Activated naive CD4-positive, alpha-beta T cell treated with anti-CD3 and anti-CD28 coated beads, Interleukin-2, amount 10 ng/mL, durations not matched to agents 7 days and 5 days (primary cell): Measurements from ENCODE around the gene WFDC2.
A peak's percentile ranks its signal among the peaks of the same experiment; 100 is the strongest.

ENCODE experiments used
- CTCF ChIA-PET: fragments of 350-600 bp; sonication (Branson Sonifier 250); formaldehyde crosslinking; loops from one replicate; lab custom pipeline; 2021; ENCODE audit warnings: antibody characterized with exemption; lab: Charles Lee
- DNase-seq: peaks from one replicate; pipeline ENCODE4 v3.0.0-alpha.2; 2020
- H3K27ac Mint-ChIP-seq: one replicate; pipeline ENCODE4 v1.8.0; 2021; ENCODE audit warnings: mild to moderate bottlenecking, moderate library complexity, mixed read lengths
- H3K27me3 Mint-ChIP-seq: one replicate; pipeline ENCODE4 v1.8.0; 2021; ENCODE audit warnings: mild to moderate bottlenecking, mixed read lengths
- H3K36me3 Mint-ChIP-seq: one replicate; pipeline ENCODE4 v1.8.0; 2021; ENCODE audit warnings: mixed read lengths
- H3K4me1 Mint-ChIP-seq: one replicate; pipeline ENCODE4 v1.8.0; 2021; ENCODE audit warnings: mixed read lengths
- H3K4me3 Mint-ChIP-seq: one replicate; pipeline ENCODE4 v1.8.0; 2021; ENCODE audit warnings: mild to moderate bottlenecking, moderate library complexity, mixed read lengths
- H3K9me3 Mint-ChIP-seq: one replicate; pipeline ENCODE4 v1.8.0; 2021; ENCODE audit warnings: mixed read lengths

The WFDC2 gene, protein sequence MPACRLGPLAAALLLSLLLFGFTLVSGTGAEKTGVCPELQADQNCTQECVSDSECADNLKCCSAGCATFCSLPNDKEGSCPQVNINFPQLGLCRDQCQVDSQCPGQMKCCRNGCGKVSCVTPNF

DNA sequence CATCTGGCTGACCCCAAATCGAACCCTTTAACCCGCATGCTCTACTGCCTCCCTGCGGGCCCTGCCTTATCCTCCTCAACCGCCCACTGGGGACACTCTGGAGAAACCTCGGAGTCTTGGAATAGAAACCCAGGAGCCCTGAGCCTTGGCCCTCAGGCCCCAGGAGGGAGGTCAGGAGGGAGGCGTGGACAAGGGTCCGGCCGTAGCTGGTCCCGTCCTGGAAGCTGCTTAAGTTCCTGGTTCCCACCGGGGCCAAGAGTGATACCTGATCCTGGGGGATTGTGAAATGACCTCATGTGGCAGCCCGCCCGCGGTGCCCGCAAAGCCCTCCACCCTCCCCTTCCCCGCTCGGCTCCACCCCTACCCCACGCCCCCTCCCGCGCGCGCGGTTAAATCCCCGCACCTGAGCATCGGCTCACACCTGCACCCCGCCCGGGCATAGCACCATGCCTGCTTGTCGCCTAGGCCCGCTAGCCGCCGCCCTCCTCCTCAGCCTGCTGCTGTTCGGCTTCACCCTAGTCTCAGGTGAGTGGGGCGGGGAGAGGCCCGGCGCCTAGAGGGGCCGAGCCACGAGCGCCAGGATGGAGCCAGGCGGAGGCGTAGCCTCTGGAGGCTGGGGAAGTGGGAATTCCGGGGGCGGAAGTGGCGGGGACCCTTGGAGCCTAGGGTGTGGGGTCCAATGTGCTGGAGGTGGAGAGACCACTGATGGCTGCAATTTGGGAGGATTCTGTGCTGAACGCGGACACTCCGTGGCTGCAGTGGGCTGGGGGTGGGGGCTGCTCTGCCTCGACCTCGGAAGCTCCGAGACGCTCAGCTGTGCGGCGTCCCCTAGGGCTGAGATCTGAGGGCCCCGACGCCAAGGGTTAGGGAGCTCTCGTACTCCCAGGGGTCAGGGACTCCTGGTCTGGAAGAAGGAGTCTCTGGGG is at the start of gene WFDC2:
TSS of gene WFDC2 (plus strand) at position 418 of the 926 bp plus-strand sequence. CDS start at position 447, 29 bp downstream.
- Mint-ChIP-seq H3K27me3 (peaks cover 71% of the 10 kb centered on the region), H3K4me3 (peak within 1 kb of the TSS; percentile 36)

DNA sequence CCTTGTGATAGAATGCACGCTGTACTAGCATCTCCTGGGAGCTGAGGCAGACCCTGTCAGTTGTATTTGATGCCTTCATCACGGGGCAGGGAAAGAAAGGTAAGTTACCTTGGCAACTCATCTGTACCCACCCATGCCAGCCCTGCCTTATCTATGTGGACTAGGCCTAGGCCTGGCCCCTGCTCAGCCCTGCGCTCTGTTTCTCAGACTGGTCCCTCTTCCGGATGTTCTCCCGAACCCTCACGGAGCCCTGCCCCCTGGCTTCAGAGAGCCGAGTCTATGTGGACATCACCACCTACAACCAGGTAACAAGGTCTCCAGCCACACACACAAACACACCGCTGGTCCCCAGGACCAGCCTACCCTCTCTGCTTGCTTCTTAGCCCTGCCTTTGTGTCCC is 49.4 kb upstream of the WFDC2 start:
- Mint-ChIP-seq H3K4me1 (peaks cover 30% of the 10 kb centered on the region), H3K36me3 (peaks cover 44% of the 10 kb centered on the region), H3K9me3 (no peaks in the 10 kb centered on the region), H3K27me3 (peaks cover 3% of the 10 kb centered on the region), H3K27ac (no peak overlapping the region), H3K4me3 (no peak overlapping the region)
- no peak for DNase-seq
- CTCF ChIA-PET: interaction anchor here (5.0 kb wide), 1 partner anchor 17 kb away, joined by 16 read pairs; no protein-coding TSS in a partner anchor

More for the DNA sequence above, at the start of gene WFDC2:
- Mint-ChIP-seq H3K36me3 (no peaks in the 10 kb centered on the region), H3K27ac (no peak within 1 kb of the TSS), H3K4me1 (peaks cover 10% of the 10 kb centered on the region), H3K9me3 (no peaks in the 10 kb centered on the region)
- DNase-seq: no peak
- CTCF ChIA-PET: interaction anchor here (0.9 to 1.3 kb wide), 2 partner anchors 96 to 301 kb away, joined by 3 read pairs; no protein-coding TSS in a partner anchor

DNA sequence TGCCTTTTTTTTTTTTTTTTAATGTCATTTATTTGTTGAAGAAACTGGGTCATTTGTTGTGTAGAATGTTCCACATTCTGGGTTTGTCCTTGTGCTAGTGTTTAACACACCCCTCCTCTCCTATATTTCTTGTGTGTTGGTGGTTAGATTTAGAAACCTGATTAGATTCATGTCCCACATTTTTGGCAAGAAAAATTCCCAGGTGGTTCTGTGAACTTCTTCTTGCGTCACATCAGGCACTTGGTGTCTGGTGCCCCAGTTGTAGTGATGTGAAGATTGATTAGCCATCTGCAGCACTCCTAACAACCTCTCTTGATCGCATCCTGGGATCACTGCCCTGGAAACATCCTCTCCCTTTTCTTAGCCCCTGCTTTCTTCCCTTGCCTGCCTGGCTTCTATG is 45.9 kb upstream of the WFDC2 start:
- H3K36me3 Mint-ChIP-seq: peaks cover 55% of the 10 kb centered on the region

DNA sequence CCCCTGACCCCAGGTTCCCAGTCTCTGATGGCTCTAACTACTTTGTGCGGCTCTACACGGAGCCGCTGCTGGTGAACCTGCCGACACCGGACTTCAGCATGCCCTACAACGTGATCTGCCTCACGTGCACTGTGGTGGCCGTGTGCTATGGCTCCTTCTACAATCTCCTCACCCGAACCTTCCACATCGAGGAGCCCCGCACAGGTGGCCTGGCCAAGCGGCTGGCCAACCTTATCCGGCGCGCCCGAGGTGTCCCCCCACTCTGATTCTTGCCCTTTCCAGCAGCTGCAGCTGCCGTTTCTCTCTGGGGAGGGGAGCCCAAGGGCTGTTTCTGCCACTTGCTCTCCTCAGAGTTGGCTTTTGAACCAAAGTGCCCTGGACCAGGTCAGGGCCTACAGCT is 44.0 kb upstream of the WFDC2 start:
- CTCF ChIA-PET: no interaction called here
- H3K4me3 Mint-ChIP-seq: no peak overlapping the region
- no peaks in the 10 kb centered on the region for H3K27me3 Mint-ChIP-seq
- DNase-seq: no peak
- no peak overlapping the region for H3K27ac Mint-ChIP-seq
- H3K9me3 Mint-ChIP-seq: no peaks in the 10 kb centered on the region
- H3K36me3 Mint-ChIP-seq: peaks cover 43% of the 10 kb centered on the region
- H3K4me1 Mint-ChIP-seq: no peaks in the 10 kb centered on the region

More for the DNA sequence above, 45.9 kb upstream of the WFDC2 start:
- no peaks in the 10 kb centered on the region for H3K9me3 Mint-ChIP-seq
- CTCF ChIA-PET: no interaction called here
- no peak for DNase-seq
- no peaks in the 10 kb centered on the region for H3K27me3 Mint-ChIP-seq
- peaks cover 2% of the 10 kb centered on the region for H3K4me1 Mint-ChIP-seq
- no peak overlapping the region for H3K27ac Mint-ChIP-seq
- H3K4me3 Mint-ChIP-seq: no peak overlapping the region

DNA sequence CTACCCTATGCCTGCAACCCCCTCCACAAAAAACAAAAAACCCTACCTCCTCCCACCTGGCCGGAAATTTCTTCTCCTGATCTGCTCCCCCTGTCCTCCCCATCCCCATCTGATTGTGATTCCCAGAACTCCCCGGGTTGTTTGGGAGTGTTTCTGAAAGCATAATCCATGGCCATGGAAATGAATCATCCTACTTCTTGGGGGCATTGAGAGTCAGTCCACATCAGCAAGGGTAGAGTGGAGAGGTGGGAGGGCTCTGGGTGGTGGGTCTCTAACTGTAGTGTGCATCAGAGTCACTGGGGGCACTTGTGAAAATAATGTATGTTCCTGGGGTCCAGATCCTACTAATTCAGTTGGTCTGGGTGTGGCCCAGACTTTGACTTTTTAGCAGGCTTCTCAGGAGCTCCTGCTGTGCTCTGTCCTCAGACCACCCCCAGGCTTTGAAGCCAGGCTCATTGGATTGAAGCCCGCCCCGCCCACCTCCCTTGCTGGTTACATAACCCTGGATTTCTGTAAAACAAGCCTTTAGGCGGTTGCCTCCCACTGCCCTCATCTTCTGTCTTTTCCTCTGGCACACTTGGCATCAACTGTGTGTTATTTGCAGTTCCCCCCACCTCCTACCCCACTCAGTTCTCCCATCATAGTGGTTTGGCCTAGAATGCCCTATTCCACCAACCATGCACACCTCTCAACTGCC is 43.1 kb upstream of the WFDC2 start:
- Mint-ChIP-seq H3K9me3 (no peaks in the 10 kb centered on the region), H3K27me3 (no peaks in the 10 kb centered on the region), H3K36me3 (peaks cover 37% of the 10 kb centered on the region), H3K4me1 (peaks cover 2% of the 10 kb centered on the region), H3K4me3 (no peak overlapping the region), H3K27ac (no peak overlapping the region)
- DNase-seq: no peak
- CTCF ChIA-PET: no interaction called here

DNA sequence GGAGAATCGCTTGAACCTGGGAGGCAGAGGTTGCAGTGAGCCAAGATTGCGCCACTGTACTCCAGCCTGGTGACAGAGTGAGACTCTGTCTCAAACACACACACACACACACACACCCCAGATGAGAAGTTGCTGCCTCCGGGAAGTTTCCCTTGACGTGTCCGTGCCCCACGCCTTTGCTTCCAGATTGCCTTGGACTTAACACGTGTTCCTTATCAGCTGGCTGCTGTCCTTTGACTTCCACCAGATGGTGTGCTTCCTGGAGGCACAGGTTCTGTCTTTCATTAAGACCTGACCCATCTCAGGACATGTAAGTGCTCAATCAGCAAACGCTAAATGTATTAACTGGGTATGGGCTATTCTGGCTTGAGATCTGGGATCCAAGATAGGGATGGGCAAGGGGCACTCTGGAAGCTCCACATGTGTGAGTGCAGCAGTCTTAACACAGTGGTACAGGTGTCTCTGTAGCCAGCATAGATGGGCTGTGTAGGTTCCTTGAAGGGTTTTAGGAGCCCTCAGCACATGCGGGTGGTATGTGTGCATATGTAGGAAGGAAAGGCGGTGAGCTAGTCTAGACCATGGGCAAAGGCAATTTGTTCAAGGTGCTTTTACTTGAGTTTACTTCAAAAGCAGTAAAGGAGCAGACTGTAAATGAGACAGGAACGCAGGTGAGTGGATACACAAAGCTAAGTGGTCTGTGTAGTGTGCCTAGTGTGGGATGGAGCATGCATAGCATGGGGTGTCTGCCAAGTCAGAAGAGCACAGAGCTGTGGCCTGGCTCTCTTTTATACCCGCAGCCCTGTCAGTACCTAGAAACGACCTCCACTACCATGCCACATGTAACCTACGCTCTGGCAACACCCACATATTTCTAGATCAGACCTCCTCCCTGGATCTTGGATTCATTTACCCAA is 42.1 kb upstream of the WFDC2 start:
- Mint-ChIP-seq H3K27ac (no peak overlapping the region), H3K36me3 (peaks cover 35% of the 10 kb centered on the region), H3K9me3 (no peaks in the 10 kb centered on the region), H3K4me1 (peaks cover 13% of the 10 kb centered on the region), H3K4me3 (no peak overlapping the region), H3K27me3 (no peaks in the 10 kb centered on the region)
- no peak for DNase-seq
- CTCF ChIA-PET: interaction anchor here (1.0 to 13.6 kb wide), 3 partner anchors 10 to 59 kb away, joined by 3 to 382 read pairs (median 9); partner anchors contain the start of gene SYS1

DNA sequence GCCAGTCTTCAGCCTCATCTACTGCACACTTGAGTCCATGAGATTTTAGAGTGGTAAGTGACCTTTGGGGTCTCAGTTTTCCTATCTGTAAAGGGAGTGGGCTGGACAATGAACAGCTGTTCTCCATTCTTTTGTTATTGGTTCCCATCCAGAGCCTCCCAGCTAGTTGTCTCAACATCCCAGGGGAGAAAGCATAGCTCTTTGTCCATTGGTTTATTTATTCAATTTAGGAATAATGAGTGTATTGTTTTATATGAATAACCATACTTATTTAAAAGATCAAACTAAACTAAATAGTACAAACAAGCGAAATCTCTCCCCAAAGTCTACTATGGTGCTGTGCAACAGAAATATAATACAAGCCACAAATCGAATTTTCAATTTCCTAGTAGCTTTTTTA is 39.9 kb upstream of the WFDC2 start:
- Mint-ChIP-seq H3K4me1 (peaks cover 23% of the 10 kb centered on the region), H3K27me3 (no peaks in the 10 kb centered on the region), H3K4me3 (no peak overlapping the region), H3K27ac (no peak overlapping the region), H3K36me3 (peaks cover 30% of the 10 kb centered on the region), H3K9me3 (no peaks in the 10 kb centered on the region)
- DNase-seq: no peak
- CTCF ChIA-PET: interaction anchor here (0.8 to 13.6 kb wide), 6 partner anchors 7 to 110 kb away, joined by 3 to 382 read pairs (median 6); partner anchors contain the start of gene SYS1

DNA sequence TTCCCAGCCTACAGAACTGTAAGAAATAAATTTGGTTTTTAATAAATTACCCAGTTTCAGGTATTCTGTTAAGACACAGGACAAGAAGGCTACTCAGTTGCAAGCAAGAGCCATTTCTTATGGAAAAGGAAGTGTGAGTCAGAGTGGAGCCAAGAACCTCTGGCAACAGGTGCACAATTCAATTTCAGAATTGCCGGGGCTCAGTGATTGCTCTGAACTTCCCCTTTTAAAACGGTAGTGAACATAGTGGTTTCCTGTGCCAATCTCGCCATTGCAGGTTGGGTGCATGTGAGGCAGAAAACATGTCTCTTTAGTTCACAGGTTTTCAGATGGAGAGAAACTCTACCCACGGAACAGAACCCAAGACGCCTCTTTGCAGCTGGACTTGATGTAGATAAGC is 37.3 kb upstream of the WFDC2 start:
- H3K4me3 Mint-ChIP-seq: no peak overlapping the region
- peaks cover 35% of the 10 kb centered on the region for H3K4me1 Mint-ChIP-seq
- DNase-seq: peak; percentile 27
- H3K27ac Mint-ChIP-seq: no peak overlapping the region
- H3K27me3 Mint-ChIP-seq: peaks cover 7% of the 10 kb centered on the region
- CTCF ChIA-PET: interaction anchor here (1.1 to 13.6 kb wide), 2 partner anchors 15 to 64 kb away, joined by 3 to 382 read pairs; partner anchors contain the start of gene SYS1
- peaks cover 13% of the 10 kb centered on the region for H3K36me3 Mint-ChIP-seq
- H3K9me3 Mint-ChIP-seq: no peaks in the 10 kb centered on the region

DNA sequence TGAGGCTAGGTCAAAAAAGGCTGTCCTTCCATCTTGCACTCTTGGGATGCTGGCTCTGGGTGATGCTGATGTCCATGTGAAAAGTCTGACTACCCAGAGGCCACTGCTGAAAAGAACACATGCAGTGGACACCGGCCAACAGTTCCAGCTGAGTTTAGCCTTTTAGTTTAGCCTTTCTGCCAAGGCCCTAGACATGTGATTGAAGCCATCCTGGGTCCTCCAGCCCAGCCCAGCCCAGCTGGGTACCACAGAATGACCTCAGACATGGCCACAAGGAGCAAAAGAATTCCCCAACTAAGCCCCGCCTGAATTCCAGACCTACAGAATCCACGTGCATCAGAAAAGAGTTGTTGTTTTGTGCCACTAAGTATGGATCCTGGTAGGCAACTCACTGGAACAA is 36.2 kb upstream of the WFDC2 start:
- Mint-ChIP-seq H3K9me3 (no peaks in the 10 kb centered on the region), H3K4me1 (peaks cover 35% of the 10 kb centered on the region), H3K27ac (no peak overlapping the region), H3K36me3 (peaks cover 10% of the 10 kb centered on the region), H3K27me3 (peaks cover 7% of the 10 kb centered on the region), H3K4me3 (no peak overlapping the region)
- no peak for DNase-seq
- CTCF ChIA-PET: interaction anchor here (1.1 to 13.6 kb wide), 4 partner anchors 16 to 139 kb away, joined by 3 to 382 read pairs (median 36); partner anchors contain the start of gene SYS1

DNA sequence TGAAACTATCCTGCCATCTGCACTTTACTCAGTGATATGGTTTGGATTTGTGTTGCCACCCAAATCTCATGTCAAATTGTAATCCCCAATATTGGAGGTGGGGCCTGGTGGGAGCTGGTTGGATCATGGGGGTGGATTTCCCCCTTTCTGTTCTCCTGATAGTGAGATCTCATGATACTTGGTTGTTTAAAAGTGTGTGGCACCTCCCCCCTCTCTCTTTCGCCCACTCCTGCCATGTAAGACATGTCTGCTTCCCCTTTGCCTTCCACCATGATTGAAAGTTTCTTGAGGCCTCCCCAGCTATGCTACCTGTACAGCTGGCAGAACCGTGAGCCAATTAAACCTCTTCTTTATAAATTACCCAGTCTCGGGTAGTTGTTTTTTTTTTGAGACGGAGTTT is 35.6 kb upstream of the WFDC2 start:
- DNase-seq: no peak
- CTCF ChIA-PET: interaction anchor here (1.0 to 13.6 kb wide), 4 partner anchors 18 to 140 kb away, joined by 3 to 382 read pairs (median 36); partner anchors contain the start of gene SYS1
- peaks cover 7% of the 10 kb centered on the region for H3K27me3 Mint-ChIP-seq
- no peaks in the 10 kb centered on the region for H3K9me3 Mint-ChIP-seq
- no peak overlapping the region for H3K27ac Mint-ChIP-seq
- peaks cover 35% of the 10 kb centered on the region for H3K4me1 Mint-ChIP-seq
- H3K36me3 Mint-ChIP-seq: peaks cover 10% of the 10 kb centered on the region
- H3K4me3 Mint-ChIP-seq: no peak overlapping the region

DNA sequence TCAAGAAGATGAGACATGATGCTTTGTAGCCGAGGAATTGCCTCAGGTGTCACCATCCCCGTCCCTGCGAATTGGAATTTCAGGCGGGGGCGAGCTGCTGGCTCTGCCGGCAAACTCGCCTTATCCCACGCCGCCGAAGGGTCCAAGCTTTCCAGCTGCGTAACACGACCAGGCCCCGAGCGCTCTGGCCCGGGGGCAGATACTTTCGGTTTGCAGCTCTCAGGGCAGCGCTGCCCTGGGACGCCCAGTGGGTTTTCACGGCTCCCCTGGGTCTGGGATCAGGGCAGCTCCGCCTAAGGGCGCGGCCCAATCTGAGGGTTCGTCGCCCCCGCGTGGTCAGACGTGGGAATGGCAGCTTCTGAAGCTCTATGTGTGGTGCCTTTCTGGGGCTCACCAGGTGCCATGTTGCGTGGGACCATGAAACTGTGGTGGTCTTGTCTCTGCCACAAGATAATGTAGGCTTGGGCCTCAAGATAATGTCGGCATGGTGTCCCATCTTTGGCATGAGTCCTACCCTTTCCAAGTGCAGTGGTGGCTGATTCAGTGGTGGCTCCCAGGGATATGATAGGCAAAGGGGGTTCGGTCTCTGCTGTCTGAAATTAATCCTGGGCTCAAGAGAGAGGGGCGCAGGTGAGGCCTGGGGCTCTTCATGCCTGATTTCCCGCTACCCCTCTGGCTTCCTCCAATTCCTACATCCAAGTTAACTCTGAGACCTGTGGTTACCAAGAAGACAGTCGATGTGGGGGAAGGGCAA is 32.6 kb upstream of the WFDC2 start:
- CTCF ChIA-PET: interaction anchor here (0.5 to 13.6 kb wide), 28 partner anchors 9 to 362 kb away, joined by 3 to 382 read pairs (median 6); partner anchors contain the start of genes PIGT, SDC4 and SYS1
- DNase-seq: peak; percentile 90
- H3K9me3 Mint-ChIP-seq: no peaks in the 10 kb centered on the region
- H3K4me1 Mint-ChIP-seq: peaks cover 28% of the 10 kb centered on the region
- H3K27me3 Mint-ChIP-seq: peaks cover 7% of the 10 kb centered on the region
- H3K36me3 Mint-ChIP-seq: peaks cover 8% of the 10 kb centered on the region
- H3K4me3 Mint-ChIP-seq: peak overlapping the region; percentile 73
- H3K27ac Mint-ChIP-seq: no peak overlapping the region

DNA sequence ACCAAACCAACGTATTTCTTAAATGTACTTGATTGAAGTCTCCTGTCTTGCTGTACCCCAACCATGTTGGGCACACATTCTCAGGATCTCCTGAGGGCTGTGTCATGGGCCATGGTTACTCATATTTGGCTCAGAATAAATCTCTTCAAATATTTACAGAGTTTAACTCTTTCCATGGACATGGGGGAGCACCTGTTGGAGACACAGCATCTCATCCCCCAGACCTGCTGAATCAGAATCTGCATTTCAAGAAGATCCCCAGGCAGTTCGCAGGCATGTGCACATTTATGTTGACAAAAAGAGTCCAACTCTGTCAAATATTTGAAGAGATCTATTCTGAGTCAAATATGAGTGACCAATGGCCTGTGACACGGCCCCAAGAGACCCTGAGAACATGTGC is 29.1 kb upstream of the WFDC2 start:
- H3K4me1 Mint-ChIP-seq: peaks cover 33% of the 10 kb centered on the region
- H3K27me3 Mint-ChIP-seq: peaks cover 30% of the 10 kb centered on the region
- no peak overlapping the region for H3K4me3 Mint-ChIP-seq
- no peak for DNase-seq
- CTCF ChIA-PET: interaction anchor here (1.4 to 13.6 kb wide), 4 partner anchors 12 to 122 kb away, joined by 4 to 382 read pairs (median 36); partner anchors contain the start of gene SYS1
- no peaks in the 10 kb centered on the region for H3K36me3 Mint-ChIP-seq
- H3K9me3 Mint-ChIP-seq: no peaks in the 10 kb centered on the region
- H3K27ac Mint-ChIP-seq: no peak overlapping the region
